ENCODE measurements around the gene LHX5.

The LHX5 gene

DNA sequence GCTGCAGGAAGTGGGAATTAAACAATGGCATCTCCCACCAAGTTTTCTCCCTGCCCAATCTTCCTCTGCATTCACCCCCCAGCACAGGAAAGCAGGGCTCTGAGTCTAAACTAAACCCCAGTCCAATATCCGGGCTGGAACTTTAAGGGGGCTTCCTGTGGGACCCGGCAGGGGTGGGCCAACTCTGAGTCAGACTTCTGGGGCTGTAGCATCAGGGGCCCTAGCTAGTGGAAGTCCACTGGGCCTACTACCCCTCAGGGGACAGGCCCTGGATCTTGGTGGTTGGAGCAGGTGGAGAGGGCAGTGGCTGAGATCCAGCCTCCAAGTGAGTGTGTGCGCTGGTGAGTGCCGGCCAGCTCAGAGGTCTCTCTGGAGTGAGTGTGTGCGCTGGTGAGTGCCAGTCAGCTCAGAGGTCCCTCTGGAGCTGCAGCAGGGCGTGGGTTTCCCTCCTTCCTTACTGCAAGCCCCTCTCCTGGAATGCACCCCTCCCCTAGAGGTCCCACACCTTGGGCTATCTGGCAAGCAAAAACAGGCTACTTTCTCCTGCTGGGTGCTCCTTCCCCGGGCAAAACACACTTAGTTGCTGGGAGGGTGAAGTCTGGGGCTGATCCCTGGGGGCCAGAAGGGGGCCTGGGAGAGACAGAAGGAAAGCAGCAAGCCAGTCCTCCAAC is 5.6 kb upstream of the LHX5 start:
- DNase-seq, result no peak

DNA sequence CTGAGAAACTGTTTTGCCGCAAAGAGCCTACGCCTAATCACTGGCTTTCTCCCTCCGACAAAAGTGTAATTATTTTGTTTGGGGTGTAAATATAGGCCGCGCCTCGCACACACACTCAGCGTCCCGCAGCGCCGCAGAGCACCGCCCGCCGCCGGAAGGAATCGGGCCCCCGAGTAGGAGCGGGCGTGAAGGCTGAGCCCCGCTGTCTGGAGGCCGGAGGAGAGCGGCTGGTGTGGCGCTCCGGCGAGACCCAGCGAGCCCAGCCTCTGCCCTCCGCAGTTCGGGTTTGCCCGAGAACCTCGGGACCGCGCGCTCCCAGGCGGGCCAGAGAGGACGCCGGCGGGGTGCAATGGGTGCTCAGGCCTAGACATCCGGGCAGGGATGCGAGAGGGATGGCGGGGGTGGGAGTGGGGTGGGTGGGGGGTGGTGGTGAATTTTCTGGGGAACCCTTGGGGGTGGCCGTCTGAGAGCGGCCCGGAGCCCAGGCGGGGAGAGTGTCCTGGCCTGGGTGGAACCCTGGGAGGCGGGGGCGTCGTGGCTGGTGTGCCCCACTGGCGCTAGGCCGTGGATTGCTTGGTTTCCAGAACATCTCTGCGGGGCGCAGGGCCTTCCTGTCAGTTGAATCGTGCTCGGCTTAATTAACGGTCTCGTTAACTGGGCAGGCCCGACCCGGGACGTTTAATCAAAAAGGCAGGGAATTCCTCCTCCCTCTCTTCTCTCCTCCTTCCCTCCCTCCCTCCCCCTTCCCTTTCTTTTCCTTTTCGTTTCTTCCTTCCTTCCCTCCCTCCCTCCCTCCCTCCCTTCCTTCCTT is 4.7 kb upstream of the LHX5 start:
- DNase-seq, result no peak

DNA sequence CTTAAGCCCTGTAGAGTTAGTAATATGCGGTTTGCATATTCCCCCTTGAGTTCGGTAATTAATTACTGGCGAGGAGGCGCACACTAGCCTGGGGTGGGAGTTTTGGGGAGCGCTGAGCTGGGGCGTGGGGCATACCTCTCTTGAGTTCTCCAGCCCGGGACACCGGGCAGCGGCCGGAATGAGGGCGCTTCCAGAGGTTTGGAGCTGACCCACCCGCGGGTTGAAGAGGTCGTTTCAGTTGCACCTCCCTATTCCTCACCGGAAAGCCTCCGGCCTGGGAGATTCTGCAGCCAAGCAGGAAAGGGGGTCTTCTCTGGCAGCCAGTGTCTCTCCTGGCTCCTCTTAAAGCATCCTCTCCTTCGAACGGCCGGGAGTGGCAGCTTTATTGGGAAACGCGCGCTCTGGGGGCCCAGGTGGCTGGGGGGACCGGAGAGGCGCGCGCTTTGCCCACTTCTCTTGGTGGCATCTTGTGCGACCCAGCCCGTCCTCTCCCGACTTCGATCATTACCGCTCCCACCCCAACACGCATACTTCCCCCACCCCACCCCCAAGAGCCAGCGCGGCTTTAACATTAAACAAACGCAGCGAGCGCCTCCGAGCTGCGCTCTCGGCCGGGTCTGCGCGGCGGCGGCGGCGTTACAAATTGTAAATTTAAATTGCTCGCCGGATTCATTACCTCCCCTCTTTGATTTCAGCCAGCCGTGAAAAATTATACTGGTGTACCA is 3.9 kb upstream of the LHX5 start:
- no peak for DNase-seq

DNA sequence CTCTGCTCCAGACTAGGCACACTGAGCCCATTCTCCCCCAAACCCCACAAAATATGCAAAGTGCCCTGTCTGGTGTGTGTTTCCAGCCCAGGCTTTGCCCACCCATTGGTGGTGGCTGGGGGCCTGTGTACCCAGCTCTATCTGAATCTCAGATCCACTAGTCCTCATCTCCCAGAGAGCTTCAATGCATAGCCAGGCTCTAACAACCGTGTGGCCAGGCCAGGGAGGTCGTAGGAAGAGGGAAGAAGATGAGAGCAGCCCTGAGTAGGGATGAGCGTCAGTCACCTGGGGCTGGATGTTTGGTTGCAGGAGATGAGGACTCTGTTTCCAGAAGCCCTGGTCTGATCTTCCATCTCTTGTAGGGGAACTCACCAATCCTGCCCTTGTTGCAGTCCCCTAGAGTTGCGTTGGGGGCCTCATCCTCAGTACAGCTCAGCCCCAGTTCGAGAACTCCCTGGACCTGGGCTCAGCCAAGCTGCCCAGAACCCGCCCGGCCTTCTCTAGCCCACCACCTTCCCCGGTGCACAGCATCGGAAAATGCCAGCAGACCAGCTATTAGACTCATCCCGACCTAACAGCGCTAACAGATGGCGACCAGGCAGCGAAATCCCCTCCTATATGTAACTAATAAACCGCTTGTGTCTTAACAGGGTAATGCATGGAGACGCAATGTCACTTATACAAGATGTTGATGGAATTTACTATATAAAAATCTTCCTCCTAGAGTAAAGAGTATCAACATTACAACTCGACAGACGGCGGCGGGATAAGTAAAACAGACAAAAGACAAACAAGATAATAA is 3.2 kb upstream of the LHX5 start:
- no peak for DNase-seq

DNA sequence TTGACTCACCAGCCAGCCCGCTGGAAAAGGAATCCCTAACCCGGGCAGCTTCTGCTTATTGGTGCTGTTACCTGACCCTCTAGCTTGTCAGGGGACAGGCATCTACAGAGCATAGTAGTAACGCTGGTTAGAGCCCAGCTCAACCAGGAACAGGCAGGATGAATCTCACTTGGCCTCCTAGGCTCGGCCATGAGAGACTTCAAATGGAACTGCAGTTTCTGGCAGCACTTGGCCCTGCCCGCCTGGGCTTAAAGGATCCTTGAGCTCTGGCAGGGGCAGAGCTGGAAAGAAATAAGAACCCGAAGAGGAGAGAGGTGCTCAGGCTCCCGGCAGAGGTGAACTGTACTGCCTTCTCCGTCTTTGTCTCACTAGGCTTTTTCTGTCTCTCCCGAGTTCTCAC is 2.3 kb upstream of the LHX5 start:
- no peak for DNase-seq

DNA sequence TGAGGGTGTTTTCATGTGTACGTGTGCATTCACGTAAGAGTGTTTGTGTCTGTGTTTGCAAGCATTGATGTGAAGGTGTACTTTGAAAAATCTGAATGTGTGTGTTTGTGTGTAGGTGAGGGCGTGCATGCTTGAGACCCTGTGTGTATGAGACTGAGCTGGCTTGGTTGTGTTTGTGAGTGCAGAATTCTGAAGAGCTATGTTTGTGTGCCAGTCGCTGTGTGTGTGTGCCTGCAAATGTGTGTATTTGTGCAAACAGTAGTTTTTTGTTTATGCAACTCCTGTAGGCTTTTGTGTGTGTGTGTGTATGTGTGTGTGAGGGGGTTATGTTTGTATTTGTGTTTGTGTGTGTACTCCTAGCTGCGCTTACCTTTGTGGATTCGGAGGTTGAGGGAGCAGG is 1.7 kb upstream of the LHX5 start:
- DNase-seq, result no peak

DNA sequence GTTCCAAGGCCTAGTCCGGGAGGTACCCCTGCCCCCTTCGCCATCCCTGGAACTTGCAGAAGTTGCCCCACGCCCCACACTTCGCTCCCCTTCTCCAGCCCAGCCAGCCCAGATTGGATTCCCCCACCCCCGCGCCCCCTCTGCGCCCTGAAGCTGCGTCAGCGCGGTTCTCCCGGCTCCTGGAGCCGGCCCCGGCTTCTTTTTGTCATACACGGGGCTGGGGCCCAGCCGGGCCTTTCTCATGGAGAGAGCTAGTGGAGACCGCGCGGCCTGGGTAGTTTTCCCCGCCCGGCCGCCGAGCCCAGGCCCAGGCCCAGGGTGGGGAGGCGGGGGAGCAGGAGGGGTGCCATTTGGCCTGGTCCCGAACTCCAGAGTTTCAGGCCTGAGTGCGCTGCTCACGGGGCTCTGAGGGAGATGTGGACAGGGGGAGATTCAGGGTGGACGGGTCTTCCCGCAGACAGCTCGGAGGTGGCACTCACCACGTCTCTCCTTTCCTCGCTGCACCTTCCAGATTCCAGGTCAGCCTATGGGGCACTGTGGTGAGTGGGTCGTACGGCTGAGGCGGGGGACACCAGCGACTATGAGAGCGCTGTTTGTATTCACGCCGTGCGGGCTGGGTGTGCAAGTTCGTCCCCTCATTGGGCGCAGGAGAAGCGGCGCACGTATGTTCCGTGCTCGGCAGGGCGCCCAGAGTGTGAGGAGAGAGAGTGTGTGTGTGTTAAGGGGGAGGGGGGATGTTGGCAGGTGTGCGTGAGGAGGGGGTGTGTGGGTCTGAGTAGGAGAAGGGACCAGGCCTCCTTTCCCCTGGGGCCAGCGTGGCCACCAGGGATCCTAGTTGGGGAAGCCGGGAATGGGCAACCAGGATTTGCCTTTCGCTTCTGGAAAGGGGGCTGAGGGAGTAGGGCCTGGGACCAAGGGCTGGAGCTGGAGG is 785 bp upstream of the LHX5 start:
- no peak for DNase-seq

DNA sequence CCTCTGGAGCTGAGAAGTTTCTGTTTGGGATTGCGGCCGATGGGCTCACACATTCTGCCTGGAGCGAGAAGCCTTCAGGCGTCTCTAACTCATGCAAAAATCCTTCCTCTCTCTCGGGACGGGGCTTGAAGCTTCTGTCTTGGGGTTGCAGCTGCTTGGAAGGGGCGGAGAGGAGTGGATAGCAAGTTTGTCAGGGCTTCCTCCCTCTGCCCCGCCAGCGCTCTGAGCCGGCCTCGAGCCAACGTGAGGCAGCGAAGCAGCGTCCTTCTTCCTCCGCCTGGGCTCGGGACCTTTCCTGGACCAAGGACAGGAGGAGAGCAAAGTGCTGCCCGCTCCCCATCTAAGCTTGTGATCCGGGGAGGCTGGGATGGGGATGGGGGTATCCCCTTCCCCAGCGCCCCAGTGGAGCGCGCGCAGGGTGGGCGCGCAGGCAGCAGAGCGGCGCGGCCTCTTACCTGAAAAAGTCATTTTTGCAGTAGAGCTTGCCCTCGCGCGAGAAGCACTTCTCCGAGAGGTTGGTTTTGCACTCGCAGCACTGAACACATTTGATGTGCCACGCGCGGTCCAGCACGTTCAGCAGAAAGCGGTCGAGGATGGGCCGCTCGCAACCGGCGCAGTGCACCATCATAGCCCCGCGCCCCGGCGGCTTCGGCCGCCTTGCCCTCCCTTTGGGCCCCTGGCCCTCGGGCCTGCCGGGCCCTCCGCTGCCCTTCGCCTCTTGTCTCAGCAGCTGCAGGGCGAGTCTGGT is 626 bp downstream of the LHX5 start:
- DNase-seq, result no peak

DNA sequence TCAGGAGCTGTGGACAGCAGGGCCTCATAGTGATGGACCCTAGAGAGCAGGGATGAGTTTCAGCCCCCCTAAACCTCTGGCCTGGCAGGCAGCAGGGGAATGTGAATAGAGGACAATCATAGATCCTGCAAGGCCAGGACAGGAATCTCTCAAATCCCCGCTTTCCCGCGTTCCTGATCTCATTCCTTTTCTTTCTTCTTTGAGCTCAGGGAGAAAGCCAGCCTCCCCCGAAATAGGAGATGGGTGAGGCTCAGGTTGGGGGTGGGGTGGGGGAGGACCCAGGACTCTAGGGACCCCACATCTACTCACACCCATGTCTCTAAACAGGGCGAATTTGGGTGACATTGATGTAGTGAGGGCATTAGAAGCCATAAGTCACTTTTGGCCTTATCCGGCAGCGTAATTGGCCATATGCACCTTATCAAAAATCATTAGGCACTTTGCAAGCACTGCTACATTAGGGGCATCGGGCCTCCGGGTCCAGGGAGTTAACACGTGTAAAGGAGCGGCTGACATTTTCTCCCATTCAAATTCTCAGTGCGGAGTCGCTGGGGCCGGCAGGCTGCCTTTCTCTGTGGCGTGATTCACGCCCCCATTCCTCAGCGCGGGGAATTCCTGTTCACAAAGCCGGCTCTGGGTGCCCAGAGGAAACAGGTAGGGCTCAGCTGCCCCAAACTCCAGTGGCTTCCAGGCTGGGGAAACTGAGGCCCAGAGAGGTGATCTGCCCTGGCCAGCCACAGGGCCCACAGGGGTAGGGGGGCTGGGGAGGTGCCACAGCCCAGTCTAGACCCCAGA is 1.5 kb downstream of the LHX5 start:
- DNase-seq, result no peak

DNA sequence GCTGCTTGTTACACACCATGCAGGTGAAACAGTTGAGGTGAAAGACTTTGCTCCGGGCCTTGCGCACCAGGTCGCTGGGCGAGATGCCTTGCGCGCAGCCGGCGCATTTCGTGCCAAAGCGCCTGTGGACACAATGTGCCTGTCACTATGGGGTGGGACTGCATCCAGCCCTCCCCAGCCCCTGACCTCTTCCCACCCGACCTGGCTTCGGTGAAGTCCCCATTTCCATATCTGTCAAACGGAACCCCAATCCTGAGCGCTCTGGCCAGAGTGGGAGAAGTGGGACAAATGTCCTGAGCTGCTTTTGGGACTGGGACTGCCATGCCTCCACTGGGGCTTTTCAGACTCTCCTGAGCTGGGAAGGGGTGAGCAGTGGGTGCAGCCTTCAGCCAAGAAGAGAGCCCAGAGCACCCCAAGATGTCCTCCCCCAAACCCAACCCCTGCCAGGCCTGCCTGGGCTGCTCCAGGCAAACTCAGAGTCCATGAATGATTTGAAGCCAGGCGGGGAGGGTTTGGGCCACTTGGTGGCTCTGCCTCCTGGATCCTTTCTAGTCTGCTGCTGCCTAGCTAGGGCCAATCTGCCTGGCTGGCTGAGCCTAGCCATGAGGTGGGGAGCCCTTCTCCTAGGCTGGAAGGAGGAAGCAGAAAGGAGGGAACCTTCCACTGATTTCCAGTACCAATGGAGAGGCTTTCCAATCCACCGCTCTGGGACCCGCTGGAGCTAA is 2.3 kb downstream of the LHX5 start:
- no peak for DNase-seq

DNA sequence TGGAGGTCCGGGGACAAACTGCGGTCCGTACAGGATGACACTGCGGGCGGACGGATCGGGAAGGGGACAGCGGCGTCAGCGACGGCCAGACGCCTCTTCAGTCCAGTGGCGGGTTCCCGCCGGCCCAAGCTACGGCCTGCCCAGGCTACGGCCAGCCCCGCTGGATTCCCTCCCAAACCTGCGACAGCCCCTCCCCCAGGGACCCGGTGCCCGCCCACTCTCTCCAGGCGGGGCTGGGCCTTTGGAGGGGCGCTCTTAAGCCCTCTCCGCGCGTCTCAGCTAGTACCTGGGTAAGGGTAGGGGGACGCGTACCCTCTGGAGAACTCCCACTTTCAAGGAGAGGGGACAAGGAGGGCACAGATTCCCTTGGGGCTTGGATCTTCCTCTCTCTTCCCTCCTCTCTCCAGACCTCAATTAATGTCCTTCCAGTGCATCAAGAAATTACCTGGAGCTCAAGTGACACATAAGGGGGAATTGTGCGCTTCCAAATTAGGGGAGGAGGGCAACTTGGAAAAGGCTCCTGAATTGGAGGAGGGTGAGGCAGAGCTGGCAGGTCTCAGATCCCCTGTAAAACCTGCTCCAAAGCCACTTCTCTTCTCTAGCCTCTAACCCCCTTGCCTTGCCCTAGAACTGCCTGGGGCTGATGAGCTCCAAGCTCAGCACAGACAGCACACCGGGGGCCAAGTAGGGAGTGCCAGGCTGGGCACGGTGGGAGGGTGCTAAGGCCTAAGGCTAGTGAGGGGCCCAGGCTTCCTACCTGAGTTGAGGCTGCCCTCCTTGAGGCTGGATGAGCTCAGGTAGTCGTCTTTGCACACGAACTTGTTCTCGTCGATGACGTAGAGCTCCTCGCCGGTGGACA is 3.1 kb downstream of the LHX5 start:
- no peak for DNase-seq

DNA sequence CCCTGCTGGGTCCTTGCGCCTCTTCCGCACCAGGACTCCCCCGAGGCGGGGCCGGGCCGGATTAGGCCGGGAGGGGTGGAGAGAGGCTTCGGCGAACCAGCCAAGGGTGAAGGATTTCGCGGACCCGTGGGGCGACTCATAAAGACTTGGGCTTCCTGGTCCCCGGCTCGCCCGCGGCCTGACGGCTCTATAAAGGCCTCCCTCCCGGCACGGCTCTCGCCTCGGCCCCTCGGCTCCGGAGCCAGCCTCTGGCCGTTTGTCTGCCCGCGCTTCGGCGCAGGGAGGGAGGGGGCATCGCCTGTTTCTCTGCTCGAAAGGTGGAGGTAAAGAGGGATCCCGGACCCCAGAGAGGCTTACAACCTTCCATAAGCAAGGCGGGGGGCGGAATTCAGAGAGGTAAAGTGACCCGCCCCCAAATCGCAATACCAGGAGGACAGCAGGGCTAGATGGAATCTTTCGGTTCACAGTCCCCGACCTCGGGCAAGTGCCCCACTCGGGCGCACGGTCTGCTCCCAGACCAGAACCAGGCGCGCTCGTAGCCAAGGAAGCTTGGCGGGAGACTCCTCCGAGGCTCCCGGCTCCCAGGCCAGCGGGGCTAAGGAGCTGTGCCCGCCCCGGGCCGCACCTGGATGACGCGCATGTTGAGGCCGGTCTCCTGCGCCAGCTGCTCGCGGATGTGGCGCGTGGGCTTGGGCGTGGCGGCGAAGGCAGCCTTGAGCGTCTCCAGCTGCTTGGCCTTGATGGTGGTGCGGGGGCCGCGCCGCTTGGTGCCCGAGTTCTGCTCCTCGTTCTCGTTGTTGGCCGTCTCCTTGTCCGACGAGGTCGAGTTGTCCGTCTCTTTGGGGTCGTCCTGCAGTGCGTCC is 3.9 kb downstream of the LHX5 start:
- DNase-seq, result no peak

DNA sequence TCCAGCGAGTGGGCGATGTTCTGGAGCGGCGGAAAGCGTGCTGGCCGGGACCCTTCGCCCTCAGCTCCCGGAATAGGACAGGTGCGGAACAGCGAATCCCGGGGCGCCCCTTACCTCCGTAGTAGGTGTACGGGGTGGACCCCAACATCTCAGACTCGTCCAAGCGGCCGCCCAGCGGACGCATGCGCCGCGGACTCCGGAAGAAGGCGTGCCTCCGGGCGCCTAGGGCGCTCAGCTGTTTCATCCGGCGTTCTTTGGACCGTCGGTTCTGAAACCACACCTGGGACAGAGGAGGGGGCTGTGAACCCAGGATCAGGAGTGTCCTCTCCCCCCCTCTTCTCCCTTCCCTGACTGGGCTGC is 4.5 kb downstream of the LHX5 start:
- no peak for DNase-seq

DNA sequence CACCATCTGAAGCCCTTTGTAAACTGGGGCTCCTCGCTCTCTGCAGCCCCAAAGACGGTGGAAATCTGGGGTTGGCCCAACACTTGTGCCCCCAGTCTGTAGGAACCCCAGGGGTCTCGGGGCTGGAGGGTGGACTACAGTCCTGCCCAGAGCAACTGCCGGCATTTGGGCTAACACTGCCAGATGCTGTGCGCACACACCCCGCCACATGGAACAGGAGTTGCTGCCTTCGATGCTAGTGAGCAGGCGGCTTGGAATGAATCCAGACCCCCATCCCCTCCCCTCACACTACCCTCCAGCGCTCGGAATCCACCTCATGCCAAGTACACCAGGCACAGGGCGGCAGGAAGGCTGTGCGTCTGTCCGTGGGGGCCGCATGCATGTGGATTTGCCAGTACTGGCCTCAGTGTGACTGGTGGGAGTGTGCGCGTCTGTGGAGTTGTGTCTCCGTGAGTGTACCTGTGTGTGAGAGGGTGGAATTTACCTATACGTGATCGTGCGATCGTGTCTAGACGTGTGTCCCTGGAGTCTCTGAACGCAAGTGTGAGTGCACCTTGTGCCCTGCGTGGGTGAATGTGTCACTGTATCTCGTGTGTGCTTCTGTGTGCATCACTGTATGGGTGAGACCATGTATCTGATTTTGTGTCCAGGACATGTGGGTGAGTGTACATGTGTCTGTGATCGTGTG is 5.1 kb downstream of the LHX5 start:
- no peak for DNase-seq

DNA sequence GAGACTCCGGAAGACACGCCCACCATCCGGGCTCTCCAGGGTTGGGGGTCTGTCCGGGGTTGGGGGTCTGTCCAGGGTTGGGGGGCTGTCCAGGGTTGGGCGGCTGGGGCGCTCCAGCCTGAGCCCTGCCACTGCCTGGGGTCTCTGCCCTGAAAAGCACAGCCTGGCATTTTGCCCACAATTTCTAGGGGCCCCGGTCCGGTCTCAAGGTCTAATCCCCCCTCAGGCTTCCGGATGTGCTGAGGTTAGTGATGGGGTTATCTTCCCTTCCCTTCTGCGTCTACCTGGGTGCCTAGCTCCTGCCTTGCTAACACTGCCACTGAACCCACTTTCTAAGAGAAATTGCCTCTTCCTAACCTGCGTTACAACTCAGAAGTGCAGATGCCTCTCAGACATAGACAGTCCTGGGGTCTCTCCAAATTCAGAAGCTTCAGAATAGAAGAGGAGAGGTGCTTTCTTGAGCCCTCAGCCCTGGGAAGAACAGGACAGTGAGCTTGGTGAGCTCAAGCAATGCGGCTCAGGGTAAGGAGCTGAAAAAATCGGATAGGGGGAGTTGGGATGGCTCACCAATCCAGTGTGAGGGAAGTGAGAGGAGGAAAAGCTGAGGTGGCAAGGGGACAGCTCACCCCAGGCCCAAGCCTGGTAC is 5.7 kb downstream of the LHX5 start:
- DNase-seq, result no peak

Data from CD4-positive, alpha-beta T cell treated with Interferon alpha-2 for 1 hour (primary cell).